Measurements from ENCODE around the gene KCNJ6. TPM values are rescaled to one million over a fixed set of nuclear protein-coding genes. Genes with fewer than 3 reads are reported as not detected.

Gene KCNJ6
- total RNA-seq, 1 donor from 2014 or later, result 2.6 TPM

- Histone ChIP-seq H3K79me2 (ENCODE audit: insufficient read depth, low read length) (no peaks in the 10 kb centered on the region), H3K27ac (ENCODE audit: low read depth, low read length) (no peak overlapping the region), H3K4me3 (ENCODE audit: insufficient read depth, low read depth, low read length) (no peak overlapping the region), H4K20me1 (ENCODE audit: insufficient read depth, low read length) (no peaks in the 10 kb centered on the region), H3K4me1 (ENCODE audit: insufficient read depth, low read length) (no peaks in the 10 kb centered on the region), H3K36me3 (ENCODE audit: insufficient read depth, low read length) (no peaks in the 10 kb centered on the region), H3K9me3 (ENCODE audit: insufficient read depth, low read depth, low read length) (no peaks in the 10 kb centered on the region), H3K4me2 (ENCODE audit: low read length) (no peak overlapping the region), H3K27me3 (ENCODE audit: insufficient read depth, low read length) (no peaks in the 10 kb centered on the region), H2AFZ (ENCODE audit: low read depth, low read length) (no peak overlapping the region), H3K9ac (ENCODE audit: low read length) (no peak overlapping the region)
- DNase-seq (ENCODE audit: low read depth) (no peak), FAIRE-seq (no peak)
- Mint-ChIP-seq H3K27ac (ENCODE audit: unreplicated experiment) (no peak overlapping the region), H3K27me3 (ENCODE audit: low read depth, unreplicated experiment) (peaks cover 5% of the 10 kb centered on the region), H3K4me3 (ENCODE audit: unreplicated experiment) (no peak overlapping the region), H3K9me3 (ENCODE audit: unreplicated experiment) (peaks cover 8% of the 10 kb centered on the region), H3K4me1 (ENCODE audit: low read depth, unreplicated experiment) (peaks cover 5% of the 10 kb centered on the region), H3K36me3 (ENCODE audit: low read depth, unreplicated experiment) (peaks cover 5% of the 10 kb centered on the region)
- TF ChIP-seq EZH2 (IDR thresholded peaks at IDR 0.05; ENCODE audit: insufficient read depth, low read length) (no peak), CTCF (IDR thresholded peaks at IDR 0.05; ENCODE audit: insufficient read depth, low read depth, low read length) (no peak)
Observed at GRCh38 chr21:37805266-37805665, 111.0 kb downstream of the KCNJ6 start.

GRCh38 chr21:37804001-37804400, 112.3 kb downstream of the KCNJ6 start:
- no peaks in the 10 kb centered on the region for H3K4me1 ChIP-seq (ENCODE audit: insufficient read depth, low read length)
- no peak overlapping the region for H3K27ac Mint-ChIP-seq (ENCODE audit: unreplicated experiment)
- no peaks in the 10 kb centered on the region for H4K20me1 ChIP-seq (ENCODE audit: insufficient read depth, low read length)
- no peak overlapping the region for H3K4me3 Mint-ChIP-seq (ENCODE audit: unreplicated experiment)
- H2AFZ ChIP-seq (ENCODE audit: low read depth, low read length), result no peak overlapping the region
- peaks cover 5% of the 10 kb centered on the region for H3K27me3 Mint-ChIP-seq (ENCODE audit: low read depth, unreplicated experiment)
- H3K36me3 Mint-ChIP-seq (ENCODE audit: low read depth, unreplicated experiment), result peaks cover 5% of the 10 kb centered on the region
- peaks cover 8% of the 10 kb centered on the region for H3K9me3 Mint-ChIP-seq (ENCODE audit: unreplicated experiment)
- no peak overlapping the region for H3K27ac ChIP-seq (ENCODE audit: low read depth, low read length)
- no peaks in the 10 kb centered on the region for H3K9me3 ChIP-seq (ENCODE audit: insufficient read depth, low read depth, low read length)
- TF ChIP-seq CTCF (IDR thresholded peaks at IDR 0.05; ENCODE audit: insufficient read depth, low read depth, low read length) (no peak), EZH2 (IDR thresholded peaks at IDR 0.05; ENCODE audit: insufficient read depth, low read length) (no peak)
- no peaks in the 10 kb centered on the region for H3K36me3 ChIP-seq (ENCODE audit: insufficient read depth, low read length)
- H3K9ac ChIP-seq (ENCODE audit: low read length), result no peak overlapping the region
- no peak overlapping the region for H3K4me3 ChIP-seq (ENCODE audit: insufficient read depth, low read depth, low read length)
- H3K4me1 Mint-ChIP-seq (ENCODE audit: low read depth, unreplicated experiment), result peaks cover 13% of the 10 kb centered on the region
- H3K27me3 ChIP-seq (ENCODE audit: insufficient read depth, low read length), result no peaks in the 10 kb centered on the region
- FAIRE-seq, result no peak
- no peak overlapping the region for H3K4me2 ChIP-seq (ENCODE audit: low read length)
- DNase-seq (ENCODE audit: low read depth), result no peak
- H3K79me2 ChIP-seq (ENCODE audit: insufficient read depth, low read length), result no peaks in the 10 kb centered on the region

- no peak for FAIRE-seq
- no peak overlapping the region for H3K4me3 Mint-ChIP-seq (ENCODE audit: unreplicated experiment)
- H3K79me2 ChIP-seq (ENCODE audit: insufficient read depth, low read length), result no peaks in the 10 kb centered on the region
Observed at GRCh38 chr21:37803101-37803651, 113.1 kb downstream of the KCNJ6 start.

More at GRCh38 chr21:37803101-37803651, 113.1 kb downstream of the KCNJ6 start:
- Histone ChIP-seq H3K4me3 (ENCODE audit: insufficient read depth, low read depth, low read length) (no peak overlapping the region), H3K27ac (ENCODE audit: low read depth, low read length) (no peak overlapping the region), H4K20me1 (ENCODE audit: insufficient read depth, low read length) (no peaks in the 10 kb centered on the region), H3K4me1 (ENCODE audit: insufficient read depth, low read length) (no peaks in the 10 kb centered on the region), H2AFZ (ENCODE audit: low read depth, low read length) (no peak overlapping the region), H3K9me3 (ENCODE audit: insufficient read depth, low read depth, low read length) (no peaks in the 10 kb centered on the region), H3K36me3 (ENCODE audit: insufficient read depth, low read length) (no peaks in the 10 kb centered on the region), H3K4me2 (ENCODE audit: low read length) (no peak overlapping the region), H3K27me3 (ENCODE audit: insufficient read depth, low read length) (no peaks in the 10 kb centered on the region), H3K9ac (ENCODE audit: low read length) (no peak overlapping the region)
- DNase-seq (ENCODE audit: low read depth), result no peak
- Mint-ChIP-seq H3K4me1 (ENCODE audit: low read depth, unreplicated experiment) (peaks cover 12% of the 10 kb centered on the region), H3K27me3 (ENCODE audit: low read depth, unreplicated experiment) (peaks cover 5% of the 10 kb centered on the region), H3K36me3 (ENCODE audit: low read depth, unreplicated experiment) (peaks cover 5% of the 10 kb centered on the region), H3K27ac (ENCODE audit: unreplicated experiment) (no peak overlapping the region), H3K9me3 (ENCODE audit: unreplicated experiment) (peaks cover 8% of the 10 kb centered on the region)
- TF ChIP-seq EZH2 (IDR thresholded peaks at IDR 0.05; ENCODE audit: insufficient read depth, low read length) (no peak), CTCF (IDR thresholded peaks at IDR 0.05; ENCODE audit: insufficient read depth, low read depth, low read length) (no peak)

Measured in astrocyte (in vitro differentiated cells and primary cell).